CD14-positive monocyte (primary cell): ENCODE data around the gene LDB3. TPM values are rescaled to one million over a fixed set of nuclear protein-coding genes. Genes with fewer than 3 reads are reported as not detected.

Experiments used
- DNase-seq, 3 donors: peaks; one replicate each; pipeline ENCODE4 v3.0.0-alpha.2; 2011 to 2022
- H2AFZ ChIP-seq: 2 replicates; pipeline ENCODE4 v1.6.0; 2012; ENCODE audit warnings: mild to moderate bottlenecking, low read depth, low read length, inconsistent platforms; ENCODE audit not compliant: insufficient read depth, poor library complexity, severe bottlenecking
- H3K27ac ChIP-seq, 2 donors: 1 replicate in 1 of 2; 2 replicates in 1 of 2; pipeline ENCODE4 v1.5.1; 2012 to 2013; ENCODE audit warnings: low read length in 2 of 2, control low read depth in 1 of 2, inconsistent platforms in 1 of 2, low read depth in 1 of 2, mild to moderate bottlenecking in 1 of 2
- H3K27me3 ChIP-seq, 2 donors: one replicate each; pipeline versions ENCODE4 v1.6.0 to v1.6.1; 2011 to 2013; ENCODE audit warnings: low read length in 2 of 2; ENCODE audit not compliant: control insufficient read depth in 2 of 2, insufficient read depth in 2 of 2
- H3K36me3 ChIP-seq, 2 donors: replicated peaks in 1 of 2; 1 replicate in 1 of 2; 2 replicates in 1 of 2; pipeline versions ENCODE4 v1.5.1 to v1.6.1; 2012 to 2013; ENCODE audit warnings: low read length in 2 of 2, control low read depth in 1 of 2, inconsistent platforms in 1 of 2, mild to moderate bottlenecking in 1 of 2; ENCODE audit not compliant: insufficient read depth in 2 of 2, control insufficient read depth in 1 of 2
- H3K4me1 ChIP-seq, 2 donors: 1 replicate in 1 of 2; 2 replicates in 1 of 2; pipeline versions ENCODE4 v1.5.1 to v1.6.1; 2012 to 2013; ENCODE audit warnings: low read length in 2 of 2, control low read depth in 1 of 2, inconsistent platforms in 1 of 2, mild to moderate bottlenecking in 1 of 2, moderate library complexity in 1 of 2; ENCODE audit not compliant: insufficient read depth in 2 of 2, control insufficient read depth in 1 of 2
- H3K4me2 ChIP-seq: replicated peaks from 2 replicates; pipeline ENCODE3; 2012; ENCODE audit warnings: low read length, moderate library complexity, mild to moderate bottlenecking; ENCODE audit not compliant: poor library complexity, severe bottlenecking; ENCODE audit errors: extremely low read depth
- H3K4me3 ChIP-seq, 3 experiments: fragments of 200-600 bp in 1 of 3; sonication (generic) in 1 of 3; replicated peaks in 1 of 3; 1 replicate in 2 of 3; 2 replicates in 1 of 3; pipeline ENCODE4 v1.5.1; 2011 to 2013; ENCODE audit warnings: low read length in 3 of 3, mild to moderate bottlenecking in 3 of 3, control low read depth in 2 of 3, low read depth in 2 of 3, inconsistent platforms in 1 of 3, moderate library complexity in 1 of 3
- H3K79me2 ChIP-seq: 2 replicates; pipeline ENCODE4 v1.6.0; 2012; ENCODE audit warnings: mild to moderate bottlenecking, control low read depth, inconsistent platforms, low read length, moderate library complexity; ENCODE audit not compliant: insufficient read depth
- H3K9ac ChIP-seq: 2 replicates; pipeline ENCODE4 v1.6.0; 2017; ENCODE audit warnings: low read length, mild to moderate bottlenecking; ENCODE audit not compliant: insufficient read depth, poor library complexity, severe bottlenecking
- H3K9me3 ChIP-seq, 2 donors: replicated peaks in 1 of 2; 1 replicate in 1 of 2; 2 replicates in 1 of 2; pipeline versions ENCODE4 v1.5.1 to v1.6.1; 2012 to 2013; ENCODE audit warnings: low read length in 2 of 2, control low read depth in 1 of 2; ENCODE audit not compliant: control insufficient read depth in 1 of 2, insufficient read depth in 1 of 2
- H4K20me1 ChIP-seq: 2 replicates; pipeline ENCODE4 v1.6.0; 2012; ENCODE audit warnings: mild to moderate bottlenecking, low read length, control low read depth, moderate library complexity; ENCODE audit not compliant: insufficient read depth
- H3K27ac Mint-ChIP-seq, 7 donors: one replicate each; pipeline ENCODE4 v1.8.0; 2020; ENCODE audit warnings: mild to moderate bottlenecking in 7 of 7, mixed read lengths in 7 of 7, moderate library complexity in 6 of 7, inconsistent platforms in 2 of 7
- H3K27me3 Mint-ChIP-seq, 3 donors: one replicate each; pipeline ENCODE4 v1.8.0; 2021 to 2022; ENCODE audit warnings: low read depth in 3 of 3, mild to moderate bottlenecking in 3 of 3, mixed read lengths in 3 of 3, moderate library complexity in 3 of 3, inconsistent platforms in 1 of 3
- H3K36me3 Mint-ChIP-seq, 2 donors: one replicate each; pipeline ENCODE4 v1.8.0; 2020; ENCODE audit warnings: mixed read lengths in 2 of 2, inconsistent platforms in 1 of 2, mild to moderate bottlenecking in 1 of 2
- H3K4me1 Mint-ChIP-seq: one replicate; pipeline ENCODE4 v1.8.0; 2020; ENCODE audit warnings: mild to moderate bottlenecking, mixed read lengths
- H3K4me3 Mint-ChIP-seq, 2 donors: one replicate each; pipeline ENCODE4 v1.8.0; 2020; ENCODE audit warnings: mild to moderate bottlenecking in 2 of 2, mixed read lengths in 2 of 2, moderate library complexity in 1 of 2
- H3K9me3 Mint-ChIP-seq, 7 donors: one replicate each; pipeline ENCODE4 v1.8.0; 2020 to 2022; ENCODE audit warnings: mixed read lengths in 7 of 7, mild to moderate bottlenecking in 6 of 7, moderate library complexity in 6 of 7, inconsistent platforms in 2 of 7
- WGBS: methylation state at CpG from one replicate; pipeline ENCODE4 v1.1.5; 2013; ENCODE audit warnings: missing lambda C conversion rate; ENCODE audit not compliant: insufficient coverage; 5-methylcytosine and 5-hydroxymethylcytosine counted together
- intact Hi-C, 2 donors: fragments of 100-400 bp; cut with micrococcal nuclease; formaldehyde crosslinking; loops; one replicate each; pipeline versions ENCODE4 v1.15.0 to v1.15.1; 2023
- polyA plus RNA-seq, 3 donors: library from polyadenylated mRNA; depleted of rRNA in 1 of 3; unstranded in 2 of 3; stranded (reverse) in 1 of 3; fragments of 300-500 nt in 2 of 3; fragments of >200 nt in 1 of 3; fragmentation: Illumina TruSeq in 2 of 3; gene quantifications; 1 replicate in 2 of 3; 2 replicates in 1 of 3; pipeline ENCODE4 v1.2.3, GENCODE V29; 2012 to 2021
- TF ChIP-seq, protein P1 (sequence below): fragments of 200-600 bp; IDR thresholded peaks from one replicate; pipeline ENCODE4 v1.8.0; 2022; ENCODE audit warnings: antibody characterized with exemption, mild to moderate bottlenecking

Gene LDB3
- polyA plus RNA-seq, 3 donors, result not detected

GRCh38 chr10:86699125-86699524 lies 30.8 kb downstream of the LDB3 start:
- Mint-ChIP-seq H3K27ac (no peak overlapping the region), H3K36me3 (no peaks in the 10 kb centered on the region), H3K4me1 (no peaks in the 10 kb centered on the region), H3K27me3 (peaks cover 8 to 9% (median 9%) of the 10 kb centered on the region in 3 donors), H3K9me3 (no peaks in the 10 kb centered on the region), H3K4me3 (no peak overlapping the region)
- TF ChIP-seq, protein P1, sequence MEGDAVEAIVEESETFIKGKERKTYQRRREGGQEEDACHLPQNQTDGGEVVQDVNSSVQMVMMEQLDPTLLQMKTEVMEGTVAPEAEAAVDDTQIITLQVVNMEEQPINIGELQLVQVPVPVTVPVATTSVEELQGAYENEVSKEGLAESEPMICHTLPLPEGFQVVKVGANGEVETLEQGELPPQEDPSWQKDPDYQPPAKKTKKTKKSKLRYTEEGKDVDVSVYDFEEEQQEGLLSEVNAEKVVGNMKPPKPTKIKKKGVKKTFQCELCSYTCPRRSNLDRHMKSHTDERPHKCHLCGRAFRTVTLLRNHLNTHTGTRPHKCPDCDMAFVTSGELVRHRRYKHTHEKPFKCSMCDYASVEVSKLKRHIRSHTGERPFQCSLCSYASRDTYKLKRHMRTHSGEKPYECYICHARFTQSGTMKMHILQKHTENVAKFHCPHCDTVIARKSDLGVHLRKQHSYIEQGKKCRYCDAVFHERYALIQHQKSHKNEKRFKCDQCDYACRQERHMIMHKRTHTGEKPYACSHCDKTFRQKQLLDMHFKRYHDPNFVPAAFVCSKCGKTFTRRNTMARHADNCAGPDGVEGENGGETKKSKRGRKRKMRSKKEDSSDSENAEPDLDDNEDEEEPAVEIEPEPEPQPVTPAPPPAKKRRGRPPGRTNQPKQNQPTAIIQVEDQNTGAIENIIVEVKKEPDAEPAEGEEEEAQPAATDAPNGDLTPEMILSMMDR, result no peak
- no peaks in the 10 kb centered on the region for H3K9me3 ChIP-seq
- H3K9ac ChIP-seq, result no peak overlapping the region
- no peaks in the 10 kb centered on the region for H3K36me3 ChIP-seq
- no peaks in the 10 kb centered on the region for H3K79me2 ChIP-seq
- no peaks in the 10 kb centered on the region for H4K20me1 ChIP-seq
- H3K4me3 ChIP-seq, result no peak overlapping the region
- H3K27me3 ChIP-seq, result peaks cover 0 to 3% of the 10 kb centered on the region in 2 donors
- DNase-seq, result no peak
- no peak overlapping the region for H3K4me2 ChIP-seq
- no peak overlapping the region for H2AFZ ChIP-seq
- H3K4me1 ChIP-seq, result no peaks in the 10 kb centered on the region
- intact Hi-C loops, result no loop called here
- H3K27ac ChIP-seq, result no peak overlapping the region
- 64% methylated on average over 5 of the region's 7 CpGs for WGBS

DNA sequence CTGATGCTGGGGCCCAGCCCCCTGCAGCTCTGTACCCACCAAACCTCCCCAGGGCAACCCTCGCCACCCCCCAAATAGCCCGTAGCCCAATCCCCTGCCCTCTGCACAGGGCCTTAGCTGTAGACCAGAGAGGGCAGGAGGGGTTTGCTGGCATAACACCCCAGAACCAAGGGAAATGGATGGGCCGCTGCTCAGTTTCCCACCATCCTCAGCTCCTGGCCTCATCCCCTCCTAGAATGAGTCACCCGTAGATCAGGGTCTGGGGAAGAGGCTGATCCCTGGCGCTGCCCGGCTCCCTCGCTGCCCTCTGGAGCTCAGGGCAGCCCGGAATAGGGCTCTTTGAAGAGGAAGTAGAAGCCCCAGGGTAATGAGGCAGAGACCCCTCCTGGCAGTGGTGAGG lies 31.2 kb downstream of the LDB3 start:
- Histone ChIP-seq H3K27ac (no peak overlapping the region), H3K9ac (no peak overlapping the region), H4K20me1 (no peaks in the 10 kb centered on the region), H3K4me2 (no peak overlapping the region), H3K27me3 (peaks cover 0 to 3% of the 10 kb centered on the region in 2 donors), H3K4me3 (no peak overlapping the region), H3K4me1 (no peaks in the 10 kb centered on the region), H3K9me3 (no peaks in the 10 kb centered on the region), H2AFZ (no peak overlapping the region), H3K36me3 (no peaks in the 10 kb centered on the region), H3K79me2 (no peaks in the 10 kb centered on the region)
- TF ChIP-seq, protein P1, result no peak
- intact Hi-C loops, result no loop called here
- 93% methylated on average over 8 of the region's 8 CpGs for WGBS
- Mint-ChIP-seq H3K27me3 (peaks cover 7 to 8% (median 8%) of the 10 kb centered on the region in 3 donors), H3K9me3 (no peaks in the 10 kb centered on the region), H3K4me1 (no peaks in the 10 kb centered on the region), H3K27ac (no peak overlapping the region), H3K36me3 (no peaks in the 10 kb centered on the region), H3K4me3 (no peak overlapping the region)
- DNase-seq, result no peak
